Measurements from ENCODE around the gene VDR.
"Not testable (repeated sequence)": the region's sequence is repeated elsewhere in the genome, so short reads cannot be mapped to it uniquely, and the experiment has no call there.

The VDR gene

GRCh38 chr12:47845081-47845480, 59.7 kb downstream of the VDR start:
- TF ChIP-seq CTCF (IDR thresholded peaks at IDR 0.05; ENCODE audit: low read depth, low read length): no peak
- H3K4me3 ChIP-seq (ENCODE audit: low read depth, low read length): no peak overlapping the region

- no peak for TF ChIP-seq CTCF (IDR thresholded peaks at IDR 0.05; ENCODE audit: low read depth, low read length)
- H3K4me3 ChIP-seq (ENCODE audit: low read depth, low read length): no peak overlapping the region
Measured at GRCh38 chr12:47844264-47845019, 60.4 kb downstream of the VDR start.

- no peak for TF ChIP-seq CTCF (IDR thresholded peaks at IDR 0.05; ENCODE audit: low read depth, low read length)
- H3K4me3 ChIP-seq (ENCODE audit: low read depth, low read length): no peak overlapping the region
Measured at GRCh38 chr12:47843226-47843980, 61.4 kb downstream of the VDR start.

GRCh38 chr12:47842543-47842942, 62.3 kb downstream of the VDR start:
- H3K4me3 ChIP-seq (ENCODE audit: low read depth, low read length): not testable (repeated sequence)

GRCh38 chr12:47841910-47842309, 62.9 kb downstream of the VDR start:
- TF ChIP-seq CTCF (IDR thresholded peaks at IDR 0.05; ENCODE audit: low read depth, low read length): no peak
- no peak overlapping the region for H3K4me3 ChIP-seq (ENCODE audit: low read depth, low read length)

GRCh38 chr12:47841501-47841900, 63.3 kb downstream of the VDR start:
- no peak overlapping the region for H3K4me3 ChIP-seq (ENCODE audit: low read depth, low read length)

GRCh38 chr12:47840571-47840970, 64.2 kb downstream of the VDR start:
- no peak for TF ChIP-seq CTCF (IDR thresholded peaks at IDR 0.05; ENCODE audit: low read depth, low read length)
- H3K4me3 ChIP-seq (ENCODE audit: low read depth, low read length): no peak overlapping the region

More at GRCh38 chr12:47841501-47841900, 63.3 kb downstream of the VDR start:
- no peak for TF ChIP-seq CTCF (IDR thresholded peaks at IDR 0.05; ENCODE audit: low read depth, low read length)

Measured in WI38 (cell line).